MCF 10A (cell line): Measurements from ENCODE around the gene CTSZ. TPM values are rescaled to one million over a fixed set of nuclear protein-coding genes. Genes with fewer than 3 reads are reported as not detected.
A peak's percentile ranks its signal among the peaks of the same experiment; 100 is the strongest.

Experiments
- BruUV-seq: library from RNA; stranded (reverse); fragments of 400-500 nt; replicated peaks from 2 replicates; lab custom pipeline; 2021; lab: Mats Ljungman, UMichigan
- CTCF ChIA-PET: fragments of 300-600 bp; sonication (Branson Sonifier 250); formaldehyde crosslinking; extraction: SDS; loops from one replicate; lab custom pipeline; 2021; ENCODE audit warnings: antibody characterized with exemption, inconsistent platforms; lab: Yijun Ruan, JAX
- POLR2A ChIA-PET: fragments of 300-600, 350-650 bp; sonication (Branson Sonifier 250); formaldehyde crosslinking; extraction: SDS; loops from one replicate; lab custom pipeline; 2020; ENCODE audit warnings: antibody characterized with exemption, inconsistent platforms; lab: Yijun Ruan, JAX
- DNase-seq: peaks from one replicate; pipeline ENCODE4 v3.0.0-alpha.2; 2018; ENCODE audit not compliant: unreplicated experiment
- H3K27ac Mint-ChIP-seq: one replicate; pipeline ENCODE4 v1.8.0; 2022; ENCODE audit warnings: mild to moderate bottlenecking, low read depth, mixed read lengths; ENCODE audit not compliant: unreplicated experiment
- H3K27me3 Mint-ChIP-seq: one replicate; pipeline ENCODE4 v1.8.0; 2022; ENCODE audit warnings: mixed read lengths; ENCODE audit not compliant: insufficient read depth, unreplicated experiment
- H3K36me3 Mint-ChIP-seq: one replicate; pipeline ENCODE4 v1.8.0; 2022; ENCODE audit warnings: mild to moderate bottlenecking, moderate library complexity, mixed read lengths; ENCODE audit not compliant: insufficient read depth, unreplicated experiment
- H3K4me1 Mint-ChIP-seq: one replicate; pipeline ENCODE4 v1.8.0; 2022; ENCODE audit warnings: mixed read lengths; ENCODE audit not compliant: insufficient read depth, unreplicated experiment
- H3K4me3 Mint-ChIP-seq: one replicate; pipeline ENCODE4 v1.8.0; 2022; ENCODE audit warnings: mild to moderate bottlenecking, moderate library complexity, mixed read lengths; ENCODE audit not compliant: unreplicated experiment
- H3K9me3 Mint-ChIP-seq: one replicate; pipeline ENCODE4 v1.8.0; 2022; ENCODE audit warnings: mixed read lengths; ENCODE audit not compliant: unreplicated experiment
- intact Hi-C: fragments of 100-400 bp; cut with micrococcal nuclease; formaldehyde crosslinking; loops from 2 replicates; pipeline ENCODE4 v1.14.1; 2022
- total RNA-seq: library from RNA; stranded (reverse); gene quantifications from 2 replicates; pipeline ENCODE4 v1.2.3, GENCODE V29; 2022
- TF ChIP-seq, protein P1 (sequence below): fragments of 200-600 bp; IDR thresholded peaks from one replicate; pipeline ENCODE4 v1.8.0; 2022; ENCODE audit warnings: antibody characterized with exemption, mild to moderate bottlenecking; ENCODE audit not compliant: unreplicated experiment

CTSZ gene
- total RNA-seq, 1 experiment from 2014 or later = 96.6 TPM

DNA sequence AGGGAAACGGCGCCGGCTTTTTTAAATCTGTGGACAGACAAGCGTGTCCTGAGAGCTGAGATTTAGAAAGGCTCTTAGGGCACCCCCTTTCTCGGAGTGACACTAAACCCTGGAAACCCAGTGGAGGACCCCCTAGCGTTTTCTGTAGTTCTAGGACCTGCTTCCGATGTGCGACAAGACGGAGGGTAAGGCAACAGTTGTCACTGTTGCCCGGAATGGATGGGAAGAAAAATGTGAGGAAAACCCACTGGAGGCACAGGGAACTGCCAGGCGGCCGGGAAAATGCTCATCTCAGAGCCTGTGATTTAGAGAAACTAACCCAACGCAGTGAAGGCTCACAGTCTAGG lies 25.6 kb upstream of the CTSZ start:
- peaks cover 28% of the 10 kb centered on the region for H3K4me1 Mint-ChIP-seq
- TSS peak; percentile 93 for BruUV-seq
- no peaks in the 10 kb centered on the region for H3K27me3 Mint-ChIP-seq
- DNase-seq = no peak
- peak overlapping the region; percentile 78 for H3K27ac Mint-ChIP-seq
- H3K4me3 Mint-ChIP-seq = peak overlapping the region; percentile 90
- TF ChIP-seq, protein P1, sequence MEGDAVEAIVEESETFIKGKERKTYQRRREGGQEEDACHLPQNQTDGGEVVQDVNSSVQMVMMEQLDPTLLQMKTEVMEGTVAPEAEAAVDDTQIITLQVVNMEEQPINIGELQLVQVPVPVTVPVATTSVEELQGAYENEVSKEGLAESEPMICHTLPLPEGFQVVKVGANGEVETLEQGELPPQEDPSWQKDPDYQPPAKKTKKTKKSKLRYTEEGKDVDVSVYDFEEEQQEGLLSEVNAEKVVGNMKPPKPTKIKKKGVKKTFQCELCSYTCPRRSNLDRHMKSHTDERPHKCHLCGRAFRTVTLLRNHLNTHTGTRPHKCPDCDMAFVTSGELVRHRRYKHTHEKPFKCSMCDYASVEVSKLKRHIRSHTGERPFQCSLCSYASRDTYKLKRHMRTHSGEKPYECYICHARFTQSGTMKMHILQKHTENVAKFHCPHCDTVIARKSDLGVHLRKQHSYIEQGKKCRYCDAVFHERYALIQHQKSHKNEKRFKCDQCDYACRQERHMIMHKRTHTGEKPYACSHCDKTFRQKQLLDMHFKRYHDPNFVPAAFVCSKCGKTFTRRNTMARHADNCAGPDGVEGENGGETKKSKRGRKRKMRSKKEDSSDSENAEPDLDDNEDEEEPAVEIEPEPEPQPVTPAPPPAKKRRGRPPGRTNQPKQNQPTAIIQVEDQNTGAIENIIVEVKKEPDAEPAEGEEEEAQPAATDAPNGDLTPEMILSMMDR = no peak
- POLR2A ChIA-PET = interaction anchor here (0.7 to 5.6 kb wide), 30 partner anchors 9 to 907 kb away, joined by 3 to 107 read pairs (median 6); partner anchors contain the start of genes FAM217B, NELFCD, PPP1R3D and PRELID3B
- no peaks in the 10 kb centered on the region for H3K9me3 Mint-ChIP-seq
- CTCF ChIA-PET = interaction anchor here (0.7 to 2.0 kb wide), 6 partner anchors 9 to 1275 kb away, joined by 3 to 19 read pairs (median 4); no protein-coding TSS in a partner anchor
- H3K36me3 Mint-ChIP-seq = peaks cover 86% of the 10 kb centered on the region
- intact Hi-C loops = loop anchor here (1.0 kb wide), 1 partner anchor 143 kb away; no protein-coding TSS in a partner anchor

DNA sequence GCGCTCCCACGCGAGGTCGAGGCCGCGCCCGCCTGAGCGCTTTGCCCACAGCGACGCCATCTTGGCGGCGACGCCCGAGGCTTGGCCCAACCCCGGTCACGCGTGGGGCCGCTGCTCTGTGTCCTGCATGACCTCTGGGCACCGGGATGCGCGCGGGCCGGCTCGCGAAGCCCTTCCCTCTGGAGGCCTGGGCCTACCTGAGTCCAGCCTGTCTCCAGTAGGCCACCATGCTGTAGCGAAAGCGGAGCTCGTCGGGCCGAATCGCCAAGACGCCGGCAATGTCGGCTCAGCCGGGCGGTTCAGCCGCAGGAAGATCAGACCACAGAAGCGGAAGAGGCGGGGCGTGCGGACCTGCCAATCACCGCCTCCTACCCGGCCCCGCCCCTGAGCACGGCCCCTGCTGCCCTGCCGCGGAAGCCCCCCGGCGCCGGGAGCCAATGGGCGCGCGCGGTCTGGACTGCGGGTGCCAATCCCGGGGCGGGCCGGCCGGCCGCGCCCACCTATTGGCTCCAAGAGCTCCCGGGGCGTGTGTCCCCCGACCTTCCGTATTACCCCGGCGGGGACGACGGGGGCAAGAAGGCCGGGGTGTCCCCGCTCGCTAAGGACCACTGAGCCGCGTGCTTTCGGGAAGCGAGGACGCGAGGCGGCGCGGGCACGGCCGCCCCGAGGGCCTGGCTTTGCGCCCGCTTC lies 25.1 kb upstream of the CTSZ start, which contains the start of gene ATP5F1E:
Gene ATP5F1E, minus strand, starts transcription at position 313 of the 690 bp plus-strand sequence. Its CDS starts 84 bp downstream, at position 229.
- ChIA-PET CTCF (interaction anchor here (0.7 to 2.0 kb wide), 11 partner anchors 9 to 1275 kb away, joined by 3 to 19 read pairs (median 4); no protein-coding TSS in a partner anchor), POLR2A (interaction anchor here (0.7 to 5.6 kb wide), 38 partner anchors 9 to 1326 kb away, joined by 3 to 107 read pairs (median 4); partner anchors contain the start of genes FAM217B, NELFCD, PPP1R3D and PRELID3B)
- no peaks in the 10 kb centered on the region for H3K27me3 Mint-ChIP-seq
- BruUV-seq = no TSS peak
- TF ChIP-seq, protein P1 = no peak
- H3K9me3 Mint-ChIP-seq = no peaks in the 10 kb centered on the region
- peak; percentile 93 for DNase-seq
- peak within 1 kb of the TSS; percentile 78 for H3K27ac Mint-ChIP-seq
- intact Hi-C loops = loop anchor here (1.0 kb wide), 1 partner anchor 143 kb away; no protein-coding TSS in a partner anchor
- peaks cover 33% of the 10 kb centered on the region for H3K4me1 Mint-ChIP-seq
- peak within 1 kb of the TSS; percentile 90 for H3K4me3 Mint-ChIP-seq
- H3K36me3 Mint-ChIP-seq = peaks cover 86% of the 10 kb centered on the region

DNA sequence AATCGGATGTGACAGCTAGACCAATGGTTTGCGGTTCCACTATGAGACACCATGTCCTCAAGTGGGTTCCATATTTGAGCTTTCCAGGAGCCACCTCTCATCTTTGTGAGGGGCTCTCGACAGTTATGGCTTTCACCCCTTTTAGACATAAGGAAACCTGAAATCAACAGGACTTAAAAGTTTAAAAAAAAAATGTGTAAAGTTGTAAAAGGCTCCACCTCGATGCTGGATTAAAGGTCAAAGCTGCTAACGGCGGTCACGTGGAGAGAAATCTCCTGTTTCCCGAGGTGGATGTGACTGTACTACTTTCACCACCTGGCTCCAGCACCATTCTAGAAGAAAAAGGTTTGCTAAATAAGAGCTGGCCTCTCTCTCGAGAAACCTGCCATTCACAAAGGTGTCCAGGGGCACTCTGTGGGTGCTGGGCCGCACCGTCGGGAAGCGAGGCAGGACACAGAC lies 24.5 kb upstream of the CTSZ start:
- Mint-ChIP-seq H3K4me1 (peaks cover 39% of the 10 kb centered on the region), H3K27me3 (no peaks in the 10 kb centered on the region), H3K27ac (peak overlapping the region; percentile 78), H3K36me3 (peaks cover 86% of the 10 kb centered on the region), H3K4me3 (peak overlapping the region; percentile 90), H3K9me3 (no peaks in the 10 kb centered on the region)
- CTCF ChIA-PET = interaction anchor here (0.7 to 2.0 kb wide), 10 partner anchors 10 to 236 kb away, joined by 3 to 19 read pairs (median 4); partner anchors contain the start of gene TUBB1
- intact Hi-C loops = loop anchor here (1.0 kb wide), 1 partner anchor 142 kb away; no protein-coding TSS in a partner anchor
- POLR2A ChIA-PET = interaction anchor here (0.7 to 5.6 kb wide), 30 partner anchors 8 to 1325 kb away, joined by 3 to 107 read pairs (median 6); partner anchors contain the start of genes NELFCD, PRELID3B, STX16 and TUBB1
- TF ChIP-seq, protein P1 = no peak
- no TSS peak for BruUV-seq
- DNase-seq = no peak
